ENCODE data around the gene ADARB1. TPM values are rescaled to one million over a fixed set of nuclear protein-coding genes. Genes with fewer than 3 reads are reported as not detected.

Gene ADARB1
- total and polyA plus RNA-seq, 8 donors, result 23.8 to 53.4 (median 30.2) TPM

DNA sequence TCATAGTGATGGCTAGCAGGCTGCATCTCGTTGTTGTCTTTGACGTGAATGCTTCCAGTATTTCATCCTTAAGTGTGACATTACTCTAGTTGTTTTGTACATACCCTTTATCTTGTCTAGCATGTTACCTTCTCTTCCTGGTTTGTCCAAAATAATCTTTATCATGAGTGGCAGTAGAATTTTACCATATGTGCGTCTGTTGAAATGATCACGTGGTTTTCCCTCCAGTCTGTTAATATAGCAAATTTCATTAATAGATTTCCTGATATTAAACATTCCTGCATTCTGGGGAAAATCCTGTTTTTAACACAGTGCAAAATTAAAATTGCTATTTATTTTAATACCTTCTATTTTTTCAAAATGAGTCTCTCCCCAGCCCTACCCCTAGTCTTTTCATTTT is 15.6 kb downstream of the ADARB1 start:
- ATAC-seq (no peak), DNase-seq (no peak)
- TF ChIP-seq, protein P1, sequence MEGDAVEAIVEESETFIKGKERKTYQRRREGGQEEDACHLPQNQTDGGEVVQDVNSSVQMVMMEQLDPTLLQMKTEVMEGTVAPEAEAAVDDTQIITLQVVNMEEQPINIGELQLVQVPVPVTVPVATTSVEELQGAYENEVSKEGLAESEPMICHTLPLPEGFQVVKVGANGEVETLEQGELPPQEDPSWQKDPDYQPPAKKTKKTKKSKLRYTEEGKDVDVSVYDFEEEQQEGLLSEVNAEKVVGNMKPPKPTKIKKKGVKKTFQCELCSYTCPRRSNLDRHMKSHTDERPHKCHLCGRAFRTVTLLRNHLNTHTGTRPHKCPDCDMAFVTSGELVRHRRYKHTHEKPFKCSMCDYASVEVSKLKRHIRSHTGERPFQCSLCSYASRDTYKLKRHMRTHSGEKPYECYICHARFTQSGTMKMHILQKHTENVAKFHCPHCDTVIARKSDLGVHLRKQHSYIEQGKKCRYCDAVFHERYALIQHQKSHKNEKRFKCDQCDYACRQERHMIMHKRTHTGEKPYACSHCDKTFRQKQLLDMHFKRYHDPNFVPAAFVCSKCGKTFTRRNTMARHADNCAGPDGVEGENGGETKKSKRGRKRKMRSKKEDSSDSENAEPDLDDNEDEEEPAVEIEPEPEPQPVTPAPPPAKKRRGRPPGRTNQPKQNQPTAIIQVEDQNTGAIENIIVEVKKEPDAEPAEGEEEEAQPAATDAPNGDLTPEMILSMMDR (IDR thresholded peaks at IDR 0.05), result no peak
- Histone ChIP-seq H3K36me3 (no peaks in the 10 kb centered on the region), H3K9me3 (no peaks in the 10 kb centered on the region), H3K27ac (no peak overlapping the region), H3K27me3 (no peaks in the 10 kb centered on the region), H3K4me3 (no peak overlapping the region), H3K4me1 (peaks cover 12 to 34% of the 10 kb centered on the region in 2 donors)
- intact Hi-C loops (cut with DNase I), result no loop called here

DNA sequence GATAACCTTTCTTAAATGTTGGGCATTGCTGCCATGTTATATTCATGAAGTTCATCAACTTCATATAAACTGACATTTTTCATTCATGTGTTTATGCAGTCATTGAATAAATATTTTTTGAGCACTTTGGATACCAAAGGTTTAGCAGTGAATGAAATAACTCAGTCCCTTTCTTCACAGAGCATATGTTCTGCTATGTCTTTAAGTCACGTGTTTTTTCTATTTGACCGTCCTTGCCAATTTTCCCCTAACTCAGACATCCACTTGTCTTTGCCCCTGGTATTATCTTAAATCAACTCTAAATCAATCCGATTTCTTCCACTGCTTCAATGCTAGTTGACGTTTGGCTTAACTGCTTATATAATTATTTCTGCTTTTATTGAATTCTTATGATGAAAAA is 16.6 kb downstream of the ADARB1 start:
- Histone ChIP-seq H3K9me3 (no peaks in the 10 kb centered on the region), H3K27me3 (no peaks in the 10 kb centered on the region), H3K27ac (no peak overlapping the region), H3K36me3 (no peaks in the 10 kb centered on the region), H3K4me1 (peaks cover 12 to 36% of the 10 kb centered on the region in 2 donors), H3K4me3 (no peak overlapping the region)
- DNase-seq (no peak), ATAC-seq (no peak)
- intact Hi-C loops (cut with DNase I), result no loop called here
- TF ChIP-seq, protein P1 (IDR thresholded peaks at IDR 0.05), result no peak

DNA sequence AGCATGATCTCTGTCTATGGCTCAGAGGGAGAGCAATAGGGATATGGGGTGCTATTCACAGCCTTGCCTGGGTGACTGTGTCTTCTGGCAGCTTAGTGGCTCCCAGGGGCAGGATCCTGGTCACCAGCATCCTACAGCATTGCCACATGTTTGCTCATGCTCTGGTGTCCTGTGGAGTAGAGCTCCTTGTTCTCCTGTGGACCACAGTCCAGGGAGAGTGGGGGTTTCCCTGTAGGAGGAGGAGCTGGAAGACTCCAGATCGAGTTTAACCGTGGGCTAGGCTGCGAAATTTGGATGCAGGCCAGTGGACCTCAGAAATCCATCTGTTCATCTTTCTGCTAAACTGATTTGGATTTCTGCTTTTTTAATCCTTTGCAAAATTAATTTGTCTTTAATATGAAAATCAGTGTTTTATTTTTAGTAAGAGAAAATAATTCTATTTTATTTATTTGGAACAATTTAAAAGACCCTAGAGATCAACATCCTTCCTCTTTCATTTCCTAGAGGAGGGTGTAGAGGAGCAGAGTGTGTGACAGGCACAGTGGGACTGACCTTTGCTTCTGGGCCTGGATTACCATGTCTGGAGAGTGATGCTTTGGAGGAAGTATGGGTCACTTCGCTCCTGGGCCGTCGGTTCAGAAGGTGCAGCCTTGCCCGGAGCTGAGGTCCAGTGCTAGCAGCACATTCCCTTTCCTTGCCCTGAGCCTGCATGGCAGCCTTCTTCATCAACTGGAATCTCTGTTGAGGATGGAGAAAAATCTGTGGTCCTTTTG is 17.4 kb downstream of the ADARB1 start:
- intact Hi-C loops (cut with DNase I), result no loop called here

DNA sequence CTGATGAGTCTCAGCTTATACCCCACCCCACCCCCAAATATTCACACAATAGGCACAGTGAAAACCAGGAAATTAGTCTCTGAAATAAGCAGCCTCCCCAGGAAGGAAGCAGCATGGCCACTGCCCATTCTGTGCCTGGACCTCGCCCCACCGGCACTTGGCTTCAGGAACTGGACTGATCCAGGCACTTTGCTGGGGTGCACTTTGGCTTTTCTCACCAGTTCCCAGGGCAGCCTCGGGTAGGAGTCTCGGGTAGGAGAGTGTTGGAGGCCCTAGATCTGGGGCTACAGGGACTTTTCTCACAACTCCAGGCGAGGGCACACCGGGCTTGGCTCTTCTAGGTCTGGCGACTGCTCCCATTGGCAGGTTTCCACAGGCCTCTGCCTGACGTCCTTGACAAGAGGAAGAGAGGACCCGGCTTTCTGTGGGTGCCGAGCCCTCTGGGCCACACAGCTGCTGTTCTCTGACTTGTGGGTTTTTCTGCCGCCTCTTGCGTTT is 18.7 kb downstream of the ADARB1 start:
- no peak overlapping the region for H3K4me3 ChIP-seq

More for the DNA sequence above, 17.4 kb downstream of the ADARB1 start:
- DNase-seq (no peak), ATAC-seq (no peak)
- peak overlapping the region in 1 of 2 donors; percentile 67 for H3K27ac ChIP-seq
- no peaks in the 10 kb centered on the region for H3K9me3 ChIP-seq
- TF ChIP-seq, protein P1 (IDR thresholded peaks at IDR 0.05), result no peak
- H3K4me3 ChIP-seq, result no peak overlapping the region
- H3K36me3 ChIP-seq, result no peaks in the 10 kb centered on the region
- no peaks in the 10 kb centered on the region for H3K27me3 ChIP-seq
- peaks cover 12 to 39% of the 10 kb centered on the region in 2 donors for H3K4me1 ChIP-seq

DNA sequence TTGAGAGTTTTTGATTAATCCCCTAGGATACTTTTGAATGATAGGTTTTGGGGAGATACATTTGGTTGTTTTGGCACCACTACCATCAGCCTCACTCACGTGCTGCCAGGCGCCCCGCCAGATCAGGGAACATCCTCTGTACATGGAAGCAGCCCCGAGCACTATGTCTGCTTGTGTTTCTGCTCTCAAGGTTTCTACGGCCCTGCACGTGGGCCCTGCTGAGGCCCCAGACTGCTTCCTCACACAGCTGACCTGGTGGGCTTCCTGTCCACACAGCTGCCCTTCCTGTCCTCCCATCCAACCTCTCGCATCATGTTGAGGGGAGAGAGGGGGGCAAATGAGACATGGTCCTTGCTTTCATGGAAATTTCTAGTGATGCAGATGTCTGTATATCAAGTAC is 20.0 kb downstream of the ADARB1 start:
- DNase-seq, result no peak
- TF ChIP-seq, protein P1 (IDR thresholded peaks at IDR 0.05), result no peak
- H3K27me3 ChIP-seq, result no peaks in the 10 kb centered on the region
- H3K4me3 ChIP-seq, result no peak overlapping the region
- ATAC-seq, result peak; percentile 22
- H3K36me3 ChIP-seq, result no peaks in the 10 kb centered on the region
- no peaks in the 10 kb centered on the region for H3K9me3 ChIP-seq
- peak overlapping the region in 1 of 2 donors; percentile 41 for H3K27ac ChIP-seq
- H3K4me1 ChIP-seq, result peaks cover 12 to 45% of the 10 kb centered on the region in 2 donors
- intact Hi-C loops (cut with DNase I), result no loop called here

More for the DNA sequence above, 18.7 kb downstream of the ADARB1 start:
- no peaks in the 10 kb centered on the region for H3K36me3 ChIP-seq
- H3K4me1 ChIP-seq, result peaks cover 12 to 37% of the 10 kb centered on the region in 2 donors
- DNase-seq (no peak), ATAC-seq (peak; percentile 35)
- no peaks in the 10 kb centered on the region for H3K9me3 ChIP-seq
- no peaks in the 10 kb centered on the region for H3K27me3 ChIP-seq
- peak overlapping the region; percentile 48 to 67 for H3K27ac ChIP-seq
- TF ChIP-seq, protein P1 (IDR thresholded peaks at IDR 0.05), result no peak
- intact Hi-C loops (cut with DNase I), result no loop called here

All from left lung (tissue), 10 donors.